GM12875 (cell line): ENCODE data around the gene DHCR7.

ENCODE experiments used
- H3K4me3 ChIP-seq: one replicate; pipeline ENCODE4 v1.5.1; 2011; ENCODE audit warnings: low read depth, low read length, control low read depth
- TF ChIP-seq, protein P1 (sequence below): IDR thresholded peaks from 2 replicates; pipeline ENCODE4 v1.5.1; 2011; ENCODE audit warnings: low read depth, mild to moderate bottlenecking, control low read depth, inconsistent platforms, low read length, moderate library complexity, borderline replicate concordance; ENCODE audit not compliant: insufficient read depth

DHCR7 gene

DNA sequence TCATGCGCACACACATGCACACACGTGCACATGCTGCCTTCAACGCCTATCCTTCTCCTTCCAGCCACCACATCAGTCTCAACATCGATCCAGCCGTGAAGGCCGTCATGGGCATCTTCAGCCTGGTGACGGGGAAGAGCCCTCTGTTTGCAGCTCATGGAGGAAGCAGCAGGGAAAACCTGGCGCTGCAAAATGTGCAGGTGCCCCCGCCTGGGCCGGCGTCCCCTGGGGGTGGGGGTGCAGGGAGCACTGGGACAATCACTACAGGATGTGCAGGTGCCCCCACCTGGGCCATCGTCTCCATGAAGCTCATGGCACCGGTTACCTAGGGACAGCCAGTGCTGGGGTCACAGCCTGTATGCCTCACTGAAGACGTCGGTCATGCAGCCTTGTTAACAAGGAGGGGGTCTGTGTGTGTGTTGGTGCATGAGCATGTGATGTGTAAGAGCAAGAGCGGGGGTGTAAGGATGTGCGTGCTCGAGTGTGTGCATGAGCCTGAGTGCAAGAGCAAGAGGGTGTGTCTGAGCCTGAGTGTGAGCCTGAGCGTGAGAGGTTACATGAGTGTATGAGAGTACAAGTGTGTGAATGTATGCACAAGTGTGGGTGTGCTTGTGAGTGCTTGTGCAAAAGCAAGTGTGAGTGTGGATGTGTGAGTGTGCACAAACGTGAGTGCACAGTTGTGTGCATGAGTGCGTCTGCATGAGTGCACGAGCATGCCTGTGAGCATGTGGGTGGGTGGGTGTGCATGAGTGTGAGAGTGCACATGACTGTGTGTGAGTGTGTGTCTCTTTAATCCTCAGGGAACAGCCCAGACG, 36.3 kb upstream of the DHCR7 start:
- TF ChIP-seq, protein P1, sequence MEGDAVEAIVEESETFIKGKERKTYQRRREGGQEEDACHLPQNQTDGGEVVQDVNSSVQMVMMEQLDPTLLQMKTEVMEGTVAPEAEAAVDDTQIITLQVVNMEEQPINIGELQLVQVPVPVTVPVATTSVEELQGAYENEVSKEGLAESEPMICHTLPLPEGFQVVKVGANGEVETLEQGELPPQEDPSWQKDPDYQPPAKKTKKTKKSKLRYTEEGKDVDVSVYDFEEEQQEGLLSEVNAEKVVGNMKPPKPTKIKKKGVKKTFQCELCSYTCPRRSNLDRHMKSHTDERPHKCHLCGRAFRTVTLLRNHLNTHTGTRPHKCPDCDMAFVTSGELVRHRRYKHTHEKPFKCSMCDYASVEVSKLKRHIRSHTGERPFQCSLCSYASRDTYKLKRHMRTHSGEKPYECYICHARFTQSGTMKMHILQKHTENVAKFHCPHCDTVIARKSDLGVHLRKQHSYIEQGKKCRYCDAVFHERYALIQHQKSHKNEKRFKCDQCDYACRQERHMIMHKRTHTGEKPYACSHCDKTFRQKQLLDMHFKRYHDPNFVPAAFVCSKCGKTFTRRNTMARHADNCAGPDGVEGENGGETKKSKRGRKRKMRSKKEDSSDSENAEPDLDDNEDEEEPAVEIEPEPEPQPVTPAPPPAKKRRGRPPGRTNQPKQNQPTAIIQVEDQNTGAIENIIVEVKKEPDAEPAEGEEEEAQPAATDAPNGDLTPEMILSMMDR = no peak
- no peak overlapping the region for H3K4me3 ChIP-seq

DNA sequence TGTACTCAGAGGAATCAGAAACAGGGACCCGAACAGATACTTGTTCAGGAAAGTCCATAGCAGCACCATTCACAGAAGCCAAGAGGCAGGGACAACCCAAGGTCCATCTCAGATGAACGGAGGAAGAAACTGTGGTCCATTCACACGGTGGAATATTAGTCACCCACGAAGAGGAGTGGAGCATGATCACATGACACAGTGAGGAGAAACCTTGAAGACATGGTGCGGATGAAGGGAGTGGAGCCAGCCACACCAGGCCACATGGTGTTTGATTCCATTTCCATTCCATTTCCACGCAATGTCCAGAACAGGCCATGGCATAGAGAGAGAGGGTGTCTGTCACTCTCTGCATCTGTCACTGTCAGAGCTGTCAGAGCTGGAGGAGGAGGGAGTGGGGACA, 35.5 kb upstream of the DHCR7 start:
- H3K4me3 ChIP-seq = no peak overlapping the region
- TF ChIP-seq, protein P1 = no peak

DNA sequence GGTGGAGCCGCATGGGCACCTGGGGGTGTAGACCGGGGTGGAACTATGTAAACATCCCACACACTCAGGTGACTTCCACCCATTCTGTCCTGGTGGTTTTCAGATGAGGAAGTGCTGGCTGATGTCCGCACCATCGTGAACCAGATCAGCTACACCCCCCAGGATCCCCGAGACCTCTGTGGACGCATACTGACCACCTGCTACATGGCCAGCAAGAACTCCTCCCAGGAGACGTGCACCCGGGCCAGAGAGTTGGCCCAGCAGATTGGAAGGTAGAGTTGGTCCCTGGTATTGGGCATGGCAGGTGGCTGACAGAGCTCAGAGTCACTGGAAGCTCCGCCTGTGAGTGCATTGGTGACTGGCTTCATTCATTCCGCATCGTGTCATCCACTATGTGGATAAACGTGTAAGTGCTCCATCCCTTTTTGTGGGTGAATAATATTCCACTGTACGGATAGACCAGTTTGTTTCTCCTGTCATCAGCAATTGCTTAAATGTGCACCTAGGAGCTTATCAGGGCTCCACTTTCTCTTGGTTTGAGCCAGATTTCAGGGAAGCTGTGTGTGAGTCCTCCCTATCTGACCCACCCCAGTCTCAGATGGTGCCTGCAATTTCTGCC, 34.7 kb upstream of the DHCR7 start:
- TF ChIP-seq, protein P1 = no peak
- no peak overlapping the region for H3K4me3 ChIP-seq

DNA sequence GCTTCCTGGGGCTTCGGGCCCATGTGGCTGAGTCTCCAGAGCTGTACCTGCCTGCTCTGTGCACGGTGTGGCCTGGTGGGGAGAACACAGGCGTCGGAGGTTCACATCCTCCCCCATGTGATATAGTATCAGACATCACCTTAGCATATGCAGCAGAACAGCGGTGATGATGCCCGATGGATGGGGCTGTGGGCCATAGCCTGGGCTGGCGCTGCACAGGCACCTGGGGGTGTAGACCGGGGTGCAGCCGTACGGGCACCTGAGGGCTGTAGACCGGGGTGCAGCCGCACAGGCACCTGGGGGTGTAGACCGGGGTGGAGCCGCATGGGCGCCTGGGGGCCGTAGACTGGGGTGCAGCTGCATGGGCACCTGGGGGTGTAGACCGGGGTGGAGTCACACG, 34.0 kb upstream of the DHCR7 start:
- no peak overlapping the region for H3K4me3 ChIP-seq
- TF ChIP-seq, protein P1 = no peak

DNA sequence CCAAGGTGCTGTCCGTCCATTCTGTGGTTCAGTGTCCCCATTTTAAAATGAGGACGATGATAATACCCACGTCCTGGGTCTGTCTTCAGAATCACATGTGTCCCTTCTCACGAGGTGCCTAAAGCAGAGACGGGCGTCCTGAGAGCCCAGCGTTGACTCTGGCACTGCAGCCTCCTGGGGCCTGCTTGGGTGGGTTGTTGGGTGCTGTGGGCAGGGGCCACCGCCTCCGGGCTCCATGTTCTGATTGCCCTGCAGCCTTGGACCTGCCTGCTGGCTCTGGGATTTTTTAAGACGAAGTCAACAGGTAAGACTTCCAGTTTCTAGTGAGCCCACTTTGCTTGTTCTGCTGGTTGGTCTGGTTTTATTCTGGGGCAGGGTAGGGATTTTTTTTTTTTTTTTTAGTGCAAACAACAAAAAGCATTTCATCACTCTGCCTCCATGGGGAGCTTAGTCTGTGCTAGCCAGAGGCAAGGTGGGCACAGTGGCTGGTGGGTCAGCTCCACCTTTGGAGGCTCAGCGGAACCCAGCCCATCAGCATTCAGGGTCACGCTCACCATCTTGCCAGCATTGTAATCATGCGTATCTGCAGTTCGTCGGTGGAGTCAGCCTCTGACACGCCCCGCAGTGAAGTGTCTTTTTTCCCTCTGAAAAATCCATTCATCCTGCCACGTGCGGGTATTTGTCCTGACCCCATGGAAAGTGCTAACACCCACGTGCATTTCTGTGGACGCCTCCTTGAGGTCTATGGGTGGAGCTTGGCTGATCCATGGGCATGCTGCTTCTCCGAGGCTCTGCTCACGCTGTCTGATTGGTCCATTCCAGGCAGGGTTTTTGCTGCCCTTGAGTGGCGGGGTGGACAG, 33.1 kb upstream of the DHCR7 start:
- TF ChIP-seq, protein P1 = no peak
- H3K4me3 ChIP-seq = no peak overlapping the region

DNA sequence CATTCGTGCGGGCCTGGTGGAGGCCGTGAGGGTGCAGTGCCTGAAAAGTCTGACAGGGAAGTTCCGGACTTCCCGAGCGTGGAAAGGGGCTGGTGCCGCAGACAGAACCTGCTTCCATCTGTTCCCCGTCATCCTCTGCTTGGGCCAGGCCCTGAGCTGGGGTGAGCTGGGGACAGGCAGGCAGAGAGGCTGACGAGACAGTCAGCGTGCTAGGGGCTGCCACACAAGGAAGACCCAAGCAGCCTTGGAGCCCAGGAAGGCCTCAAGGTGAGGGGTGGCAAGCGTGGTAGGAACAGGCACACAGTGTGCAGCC, 30.3 kb upstream of the DHCR7 start:
- TF ChIP-seq, protein P1 = no peak
- H3K4me3 ChIP-seq = no peak overlapping the region
